ENCODE results near the gene ETS2. TPM values are rescaled to one million over a fixed set of nuclear protein-coding genes. Genes with fewer than 3 reads are reported as not detected.

The ETS2 gene
- total RNA-seq: 10 to 100 TPM; 17.0 to 20.1 TPM

- Mint-ChIP-seq H3K4me1 (ENCODE audit: low read depth) (peaks cover 33% of the 10 kb centered on the region), H3K36me3 (ENCODE audit: low read depth) (peaks cover 19% of the 10 kb centered on the region), H3K27ac (peak within 1 kb of the TSS; percentile 88), H3K4me3 (peak within 1 kb of the TSS; percentile 76), H3K27me3 (ENCODE audit: low read depth) (no peaks in the 10 kb centered on the region), H3K9me3 (ENCODE audit: insufficient read depth) (no peaks in the 10 kb centered on the region)
- ATAC-seq (peak; percentile 88), DNase-seq (peak; percentile 83)
- POLR2A ChIA-PET: interaction anchor here (0.7 to 2.0 kb wide), 2 partner anchors 36 to 45 kb away, joined by 3 to 10 read pairs; no protein-coding TSS in a partner anchor
- CTCF ChIA-PET: interaction anchor here (1.2 kb wide), 1 partner anchor 33 kb away, joined by 3 read pairs; no protein-coding TSS in a partner anchor
These were observed at the start of gene ETS2 for GRCh38 chr21:38805328-38806152. ETS2 (plus strand) TSS chr21:38805929; CDS start chr21:38810035, 4,106 bp downstream.

GRCh38 chr21:38756746-38757145, 49.0 kb upstream of the ETS2 start:
- ChIA-PET CTCF (no interaction called here), POLR2A (interaction anchor here (0.6 kb wide), 1 partner anchor 367 kb away, joined by 3 read pairs; no protein-coding TSS in a partner anchor)
- H3K27me3 Mint-ChIP-seq (ENCODE audit: low read depth): peaks cover 2% of the 10 kb centered on the region

GRCh38 chr21:38758501-38759214, 47.1 kb upstream of the ETS2 start:
- Mint-ChIP-seq H3K4me1 (ENCODE audit: low read depth) (peaks cover 9% of the 10 kb centered on the region), H3K27me3 (ENCODE audit: low read depth) (peaks cover 2% of the 10 kb centered on the region), H3K4me3 (no peak overlapping the region), H3K9me3 (ENCODE audit: insufficient read depth) (no peaks in the 10 kb centered on the region), H3K36me3 (ENCODE audit: low read depth) (no peaks in the 10 kb centered on the region), H3K27ac (no peak overlapping the region)
- ATAC-seq: no peak
- DNase-seq: no peak
- ChIA-PET CTCF (interaction anchor here (1.4 kb wide), 1 partner anchor 45 kb away, joined by 3 read pairs; no protein-coding TSS in a partner anchor), POLR2A (no interaction called here)

More at GRCh38 chr21:38756746-38757145, 49.0 kb upstream of the ETS2 start:
- no peak for DNase-seq
- H3K27ac Mint-ChIP-seq: no peak overlapping the region
- peaks cover 9% of the 10 kb centered on the region for H3K4me1 Mint-ChIP-seq (ENCODE audit: low read depth)
- no peaks in the 10 kb centered on the region for H3K36me3 Mint-ChIP-seq (ENCODE audit: low read depth)
- H3K4me3 Mint-ChIP-seq: no peak overlapping the region
- no peak for ATAC-seq
- H3K9me3 Mint-ChIP-seq (ENCODE audit: insufficient read depth): no peaks in the 10 kb centered on the region

GRCh38 chr21:38759413-38759812, 46.3 kb upstream of the ETS2 start:
- H3K9me3 Mint-ChIP-seq (ENCODE audit: insufficient read depth): no peaks in the 10 kb centered on the region

GRCh38 chr21:38760017-38760761, 45.5 kb upstream of the ETS2 start:
- ATAC-seq: no peak
- H3K36me3 Mint-ChIP-seq (ENCODE audit: low read depth): peaks cover 2% of the 10 kb centered on the region

More at GRCh38 chr21:38759413-38759812, 46.3 kb upstream of the ETS2 start:
- ChIA-PET CTCF (interaction anchor here (1.0 to 1.4 kb wide), 3 partner anchors 45 to 73 kb away, joined by 3 read pairs; no protein-coding TSS in a partner anchor), POLR2A (no interaction called here)
- Mint-ChIP-seq H3K27ac (no peak overlapping the region), H3K36me3 (ENCODE audit: low read depth) (no peaks in the 10 kb centered on the region), H3K4me1 (ENCODE audit: low read depth) (peaks cover 9% of the 10 kb centered on the region), H3K4me3 (no peak overlapping the region), H3K27me3 (ENCODE audit: low read depth) (peaks cover 2% of the 10 kb centered on the region)
- ATAC-seq (no peak), DNase-seq (no peak)

GRCh38 chr21:38760762-38761155, 45.0 kb upstream of the ETS2 start:
- no peak for ATAC-seq
- no peaks in the 10 kb centered on the region for H3K9me3 Mint-ChIP-seq (ENCODE audit: insufficient read depth)
- H3K4me3 Mint-ChIP-seq: no peak overlapping the region
- H3K27me3 Mint-ChIP-seq (ENCODE audit: low read depth): peaks cover 2% of the 10 kb centered on the region
- no peak for DNase-seq
- H3K4me1 Mint-ChIP-seq (ENCODE audit: low read depth): peaks cover 7% of the 10 kb centered on the region
- no peak overlapping the region for H3K27ac Mint-ChIP-seq
- ChIA-PET CTCF (interaction anchor here (1.4 kb wide), 1 partner anchor 9 kb away, joined by 3 read pairs; no protein-coding TSS in a partner anchor), POLR2A (interaction anchor here (0.6 kb wide), 1 partner anchor 45 kb away, joined by 3 read pairs; the partner anchor contains the start of gene ETS2)
- peaks cover 5% of the 10 kb centered on the region for H3K36me3 Mint-ChIP-seq (ENCODE audit: low read depth)

More at GRCh38 chr21:38760017-38760761, 45.5 kb upstream of the ETS2 start:
- no peak for DNase-seq
- ChIA-PET POLR2A (no interaction called here), CTCF (interaction anchor here (1.0 to 1.4 kb wide), 4 partner anchors 9 to 72 kb away, joined by 3 read pairs; no protein-coding TSS in a partner anchor)
- Mint-ChIP-seq H3K9me3 (ENCODE audit: insufficient read depth) (no peaks in the 10 kb centered on the region), H3K4me3 (no peak overlapping the region), H3K4me1 (ENCODE audit: low read depth) (peaks cover 8% of the 10 kb centered on the region), H3K27ac (no peak overlapping the region), H3K27me3 (ENCODE audit: low read depth) (peaks cover 2% of the 10 kb centered on the region)

- POLR2A ChIA-PET: no interaction called here
- CTCF ChIA-PET: interaction anchor here (1.4 kb wide), 1 partner anchor 8 kb away, joined by 3 read pairs; no protein-coding TSS in a partner anchor
- no peak for ATAC-seq
These were observed 44.2 kb upstream of the ETS2 start for GRCh38 chr21:38761531-38761930.

GRCh38 chr21:38765056-38765455, 40.7 kb upstream of the ETS2 start:
- H3K27me3 Mint-ChIP-seq (ENCODE audit: low read depth): no peaks in the 10 kb centered on the region
- no peak for DNase-seq
- H3K9me3 Mint-ChIP-seq (ENCODE audit: insufficient read depth): no peaks in the 10 kb centered on the region
- peaks cover 36% of the 10 kb centered on the region for H3K4me1 Mint-ChIP-seq (ENCODE audit: low read depth)
- H3K36me3 Mint-ChIP-seq (ENCODE audit: low read depth): peaks cover 10% of the 10 kb centered on the region
- no peak overlapping the region for H3K4me3 Mint-ChIP-seq
- ChIA-PET CTCF (interaction anchor here (1.9 kb wide), 1 partner anchor 11 kb away, joined by 6 read pairs; no protein-coding TSS in a partner anchor), POLR2A (no interaction called here)
- H3K27ac Mint-ChIP-seq: no peak overlapping the region
- no peak for ATAC-seq

More at GRCh38 chr21:38761531-38761930, 44.2 kb upstream of the ETS2 start:
- peaks cover 2% of the 10 kb centered on the region for H3K27me3 Mint-ChIP-seq (ENCODE audit: low read depth)
- no peak overlapping the region for H3K27ac Mint-ChIP-seq
- H3K9me3 Mint-ChIP-seq (ENCODE audit: insufficient read depth): no peaks in the 10 kb centered on the region
- DNase-seq: no peak
- H3K36me3 Mint-ChIP-seq (ENCODE audit: low read depth): peaks cover 10% of the 10 kb centered on the region
- H3K4me1 Mint-ChIP-seq (ENCODE audit: low read depth): peaks cover 9% of the 10 kb centered on the region
- H3K4me3 Mint-ChIP-seq: no peak overlapping the region

- peaks cover 36% of the 10 kb centered on the region for H3K4me1 Mint-ChIP-seq (ENCODE audit: low read depth)
- peak overlapping the region; percentile 100 for H3K27ac Mint-ChIP-seq
- DNase-seq (peak; percentile 82), ATAC-seq (peak; percentile 96)
- H3K36me3 Mint-ChIP-seq (ENCODE audit: low read depth): peaks cover 10% of the 10 kb centered on the region
- no peaks in the 10 kb centered on the region for H3K9me3 Mint-ChIP-seq (ENCODE audit: insufficient read depth)
- H3K4me3 Mint-ChIP-seq: peak overlapping the region; percentile 83
- ChIA-PET CTCF (interaction anchor here (1.1 to 3.4 kb wide), 4 partner anchors 32 to 41 kb away, joined by 3 to 17 read pairs (median 10); no protein-coding TSS in a partner anchor), POLR2A (interaction anchor here (1.0 to 2.0 kb wide), 3 partner anchors 40 to 217 kb away, joined by 4 to 5 read pairs (median 4); no protein-coding TSS in a partner anchor)
- no peaks in the 10 kb centered on the region for H3K27me3 Mint-ChIP-seq (ENCODE audit: low read depth)
These were observed 38.6 kb upstream of the ETS2 start for GRCh38 chr21:38766987-38767722.

- ATAC-seq (peak; percentile 9), DNase-seq (peak; percentile 56)
- H3K27me3 Mint-ChIP-seq (ENCODE audit: low read depth): no peaks in the 10 kb centered on the region
- peak overlapping the region; percentile 100 for H3K27ac Mint-ChIP-seq
- CTCF ChIA-PET: interaction anchor here (0.7 to 3.4 kb wide), 5 partner anchors 8 to 40 kb away, joined by 3 to 17 read pairs (median 8); no protein-coding TSS in a partner anchor
- peaks cover 45% of the 10 kb centered on the region for H3K4me1 Mint-ChIP-seq (ENCODE audit: low read depth)
- H3K36me3 Mint-ChIP-seq (ENCODE audit: low read depth): peaks cover 10% of the 10 kb centered on the region
- POLR2A ChIA-PET: interaction anchor here (0.6 to 3.2 kb wide), 5 partner anchors 11 to 216 kb away, joined by 3 to 10 read pairs (median 4); partner anchors contain the start of gene ETS2
- peak overlapping the region; percentile 83 for H3K4me3 Mint-ChIP-seq
- H3K9me3 Mint-ChIP-seq (ENCODE audit: insufficient read depth): no peaks in the 10 kb centered on the region
These were observed 37.2 kb upstream of the ETS2 start for GRCh38 chr21:38768471-38769063.
